ENCODE measurements around the gene CTDSP1. TPM values are rescaled to one million over a fixed set of nuclear protein-coding genes. Genes with fewer than 3 reads are reported as not detected.

The CTDSP1 gene
- total and polyA plus RNA-seq, 10 donors: 65.6 to 184 (median 135) TPM

- no peaks in the 10 kb centered on the region for H3K4me1 ChIP-seq
- peaks cover 0 to 68% (median 21%) of the 10 kb centered on the region in 6 donors for H3K36me3 ChIP-seq
- no peaks in the 10 kb centered on the region for H3K27me3 ChIP-seq (replicated peaks in 1 of 7)
- 90 to 98% (median 96%) methylated on average over 6 of the region's 6 CpGs for WGBS, 5 donors
- no peak for TF ChIP-seq POLR2AphosphoS5 (IDR thresholded peaks at IDR 0.05)
- no peak overlapping the region for H3K4me3 ChIP-seq
- intact Hi-C loops (cut with DNase I; ENCODE audit: low total_unique reads): no loop called here
- H3K27ac ChIP-seq: no peak overlapping the region
- no peaks in the 10 kb centered on the region for H3K9me3 ChIP-seq
- DNase-seq: no peak
Observed at GRCh38 chr2:218446547-218446946, 46.9 kb downstream of the CTDSP1 start.

GRCh38 chr2:218447072-218447471, 47.4 kb downstream of the CTDSP1 start:
- 94 to 100% (median 100%) methylated on average over 2 of the region's 2 CpGs for WGBS, 5 donors
- no peak overlapping the region for H3K4me3 ChIP-seq
- H3K36me3 ChIP-seq: peaks cover 0 to 68% (median 21%) of the 10 kb centered on the region in 6 donors
- DNase-seq: no peak
- no peaks in the 10 kb centered on the region for H3K27me3 ChIP-seq (replicated peaks in 1 of 7)
- H3K4me1 ChIP-seq: no peaks in the 10 kb centered on the region
- H3K27ac ChIP-seq: no peak overlapping the region
- TF ChIP-seq CTCF (IDR thresholded peaks at IDR 0.05 in 8 of 11, conservative IDR thresholded peaks at IDR 0.05 in 3 of 11) (no peak), POLR2A (IDR thresholded peaks at IDR 0.05) (no peak), POLR2AphosphoS5 (IDR thresholded peaks at IDR 0.05) (no peak)
- intact Hi-C loops (cut with DNase I; ENCODE audit: low total_unique reads): no loop called here
- no peaks in the 10 kb centered on the region for H3K9me3 ChIP-seq

- no peak overlapping the region for H3K27ac ChIP-seq
- no peak for DNase-seq
- WGBS, 5 donors: 58 to 72% (median 60%) methylated on average over 3 of the region's 3 CpGs
- TF ChIP-seq POLR2AphosphoS5 (IDR thresholded peaks at IDR 0.05) (no peak), CTCF (IDR thresholded peaks at IDR 0.05 in 8 of 11, conservative IDR thresholded peaks at IDR 0.05 in 3 of 11) (no peak), POLR2A (IDR thresholded peaks at IDR 0.05) (no peak)
- H3K36me3 ChIP-seq: peaks cover 0 to 82% (median 27%) of the 10 kb centered on the region in 6 donors
- H3K4me3 ChIP-seq: no peak overlapping the region
- H3K9me3 ChIP-seq: no peaks in the 10 kb centered on the region
- H3K27me3 ChIP-seq (replicated peaks in 1 of 7): no peaks in the 10 kb centered on the region
- H3K4me1 ChIP-seq: no peaks in the 10 kb centered on the region
- intact Hi-C loops (cut with DNase I; ENCODE audit: low total_unique reads): no loop called here
Observed at GRCh38 chr2:218448934-218449333, 49.3 kb downstream of the CTDSP1 start.

GRCh38 chr2:218452079-218452478, 52.4 kb downstream of the CTDSP1 start:
- peaks cover 5 to 85% (median 50%) of the 10 kb centered on the region in 6 donors for H3K36me3 ChIP-seq
- intact Hi-C loops (cut with DNase I; ENCODE audit: low total_unique reads): no loop called here
- 48 to 76% (median 72%) methylated on average over 1 of the region's 1 CpG for WGBS, 5 donors
- H3K27me3 ChIP-seq (replicated peaks in 1 of 7): no peaks in the 10 kb centered on the region
- TF ChIP-seq POLR2AphosphoS5 (IDR thresholded peaks at IDR 0.05) (no peak), CTCF (IDR thresholded peaks at IDR 0.05 in 8 of 11, conservative IDR thresholded peaks at IDR 0.05 in 3 of 11) (no peak), POLR2A (IDR thresholded peaks at IDR 0.05) (no peak)
- DNase-seq: no peak
- H3K4me3 ChIP-seq: no peak overlapping the region
- H3K27ac ChIP-seq: no peak overlapping the region
- peaks cover 0 to 12% (median 3%) of the 10 kb centered on the region in 8 donors for H3K9me3 ChIP-seq
- H3K4me1 ChIP-seq: peaks cover 0 to 5% (median 0%) of the 10 kb centered on the region in 6 donors

Small RNA genes lying within 50 kb of the gene (microRNA-seq; reads per million reads assigned to microRNA genes)
- 49,500 to 88,309 (median 60,015) reads per million in 3 donors for gene MIR26B

Small RNA genes lying within 50 kb of the gene (small RNA-seq; reads per million reads assigned to genes)
- gene MIR26B: 674 to 983 (median 850) reads per million in 4 donors

Other genes starting within 250 kb of the CTDSP1 start
- gene CXCR1, start 232.9 kb upstream of the CTDSP1 start, total RNA-seq: 100 to 1,000 TPM in 2 of 7 donors, 10 to 100 TPM in 5; 19.4 to 139 (median 48.4) TPM
- gene CXCR1, start 232.9 kb upstream of the CTDSP1 start, polyA plus RNA-seq: 1 to 10 TPM in 2 of 3 donors, under 1 TPM in 1; 0.70 to 6.6 (median 4.9) TPM
- 100 to 1,000 TPM; 344 to 554 (median 430) TPM for gene ARPC2, start 182.7 kb upstream of the CTDSP1 start, total RNA-seq
- 100 to 1,000 TPM; 262 to 317 (median 289) TPM for gene ARPC2, start 182.7 kb upstream of the CTDSP1 start, polyA plus RNA-seq
- gene GPBAR1, start 138.9 kb upstream of the CTDSP1 start, total RNA-seq: 10 to 100 TPM in 1 of 7 donors, 1 to 10 TPM in 6; 2.6 to 13.9 (median 7.3) TPM
- 1 to 10 TPM; 1.4 to 9.0 (median 2.9) TPM for gene GPBAR1, start 138.9 kb upstream of the CTDSP1 start, polyA plus RNA-seq
- 10 to 100 TPM; 55.6 to 84.6 (median 61.9) TPM for gene AAMP, start 129.7 kb upstream of the CTDSP1 start, total RNA-seq
- 10 to 100 TPM; 54.1 to 93.8 (median 65.6) TPM for gene AAMP, start 129.7 kb upstream of the CTDSP1 start, polyA plus RNA-seq
- gene PNKD, start 129.3 kb upstream of the CTDSP1 start, total RNA-seq: 10 to 100 TPM; 41.4 to 61.2 (median 47.7) TPM
- 10 to 100 TPM; 69.0 to 92.1 (median 83.5) TPM for gene PNKD, start 129.3 kb upstream of the CTDSP1 start, polyA plus RNA-seq
- 100 to 1,000 TPM in 3 of 7 donors, 10 to 100 TPM in 4; 79.4 to 121 (median 95.9) TPM for gene TMBIM1, start 107.4 kb upstream of the CTDSP1 start, total RNA-seq
- gene TMBIM1, start 107.4 kb upstream of the CTDSP1 start, polyA plus RNA-seq: 10 to 100 TPM; 17.2 to 33.1 (median 27.4) TPM
- under 1 TPM in 5 of 7 donors, not detected in 2; 0.30 to 0.76 (median 0.60) TPM for gene CATIP, start 43.0 kb upstream of the CTDSP1 start, total RNA-seq
- gene CATIP, start 43.0 kb upstream of the CTDSP1 start, polyA plus RNA-seq: 1 to 10 TPM in 1 of 3 donors, under 1 TPM in 2; 0.57 to 1.1 (median 0.99) TPM
- gene SLC11A1, start 17.6 kb upstream of the CTDSP1 start, total RNA-seq: 100 to 1,000 TPM in 4 of 7 donors, 10 to 100 TPM in 3; 63.5 to 576 (median 167) TPM
- 10 to 100 TPM in 2 of 3 donors, 1 to 10 TPM in 1; 6.2 to 67.0 (median 38.6) TPM for gene SLC11A1, start 17.6 kb upstream of the CTDSP1 start, polyA plus RNA-seq
- under 1 TPM in 3 of 7 donors, not detected in 4; 0.17 to 0.72 (median 0.38) TPM for gene VIL1, start 19.3 kb downstream of the CTDSP1 start, total RNA-seq
- under 1 TPM; 0.04 to 0.19 (median 0.06) TPM for gene VIL1, start 19.3 kb downstream of the CTDSP1 start, polyA plus RNA-seq
- 10 to 100 TPM; 13.0 to 19.2 (median 14.8) TPM for gene USP37, start 168.5 kb downstream of the CTDSP1 start, total RNA-seq
- gene USP37, start 168.5 kb downstream of the CTDSP1 start, polyA plus RNA-seq: 1 to 10 TPM; 1.8 to 2.7 (median 2.1) TPM
- gene CNOT9, start 169.0 kb downstream of the CTDSP1 start, total RNA-seq: 10 to 100 TPM; 40.4 to 61.6 (median 46.7) TPM
- gene CNOT9, start 169.0 kb downstream of the CTDSP1 start, polyA plus RNA-seq: 10 to 100 TPM; 18.8 to 23.4 (median 19.7) TPM
- gene PLCD4, start 208.0 kb downstream of the CTDSP1 start, total RNA-seq: under 1 TPM; 0.13 to 0.92 (median 0.64) TPM
- gene PLCD4, start 208.0 kb downstream of the CTDSP1 start, polyA plus RNA-seq: under 1 TPM; 0.19 to 0.26 (median 0.23) TPM

All from spleen (tissue), 11 donors.